ENCODE data around the gene SELENON. TPM values are rescaled to one million over a fixed set of nuclear protein-coding genes. Genes with fewer than 3 reads are reported as not detected.

SELENON gene
- total and polyA plus RNA-seq, 4 donors: 35.9 to 88.8 (median 48.3) TPM

DNA sequence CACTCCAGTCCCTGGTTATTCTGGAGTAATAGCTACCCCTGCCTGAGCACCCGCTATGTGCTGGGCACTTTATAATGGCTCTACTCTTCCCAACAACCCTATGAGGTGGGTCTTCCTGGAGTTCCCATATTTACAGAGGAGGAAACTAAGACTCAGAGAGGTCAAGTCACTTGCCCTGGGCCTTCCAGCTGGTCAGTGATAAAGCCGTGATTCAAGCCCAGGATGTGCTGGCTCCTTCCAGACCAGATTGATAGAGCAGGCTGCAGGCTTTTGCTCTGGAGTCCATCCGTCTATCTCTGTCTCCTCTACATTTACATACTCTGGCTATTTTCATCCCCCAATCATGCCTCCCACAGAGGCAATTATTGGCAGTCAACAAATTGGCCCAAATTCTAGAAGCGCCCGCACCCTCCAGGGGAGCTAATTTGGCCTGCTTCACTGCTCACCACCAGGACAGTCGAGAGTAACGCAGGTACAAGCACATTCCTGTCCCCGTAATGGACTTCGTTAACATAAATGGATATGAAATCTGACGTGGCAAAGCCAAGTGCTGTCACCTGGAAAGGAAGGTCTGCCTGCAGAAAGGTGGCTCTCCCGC lies 39.8 kb upstream of the SELENON start:
- ATAC-seq (ENCODE audit: insufficient read depth, low FRiP score): no peak
- Histone ChIP-seq H3K27ac (ENCODE audit: low read depth in 1 of 2, low read length in 1 of 2) (no peak overlapping the region), H3K4me3 (no peak overlapping the region), H3K9ac (ENCODE audit: insufficient read depth in 1 of 2, low read length in 2 of 2) (no peak overlapping the region), H3K27me3 (ENCODE audit: control insufficient read depth in 3 of 3, insufficient read depth in 3 of 3, low read length in 2 of 3) (peaks cover 0 to 2% (median 0%) of the 10 kb centered on the region in 3 donors), H3K4me1 (ENCODE audit: control insufficient read depth in 5 of 5, insufficient read depth in 5 of 5, low read length in 5 of 5) (no peaks in the 10 kb centered on the region), H3K9me3 (ENCODE audit: control insufficient read depth in 4 of 4, insufficient read depth in 3 of 4, low read length in 3 of 4) (no peaks in the 10 kb centered on the region), H3K36me3 (ENCODE audit: control insufficient read depth in 4 of 4, insufficient read depth in 4 of 4, low read length in 4 of 4) (peaks cover 0 to 5% (median 3%) of the 10 kb centered on the region in 4 donors)
- no peak for DNase-seq
- 93 to 96% methylated on average over 11 of the region's 11 CpGs for WGBS, 2 donors
- TF ChIP-seq, protein P1, sequence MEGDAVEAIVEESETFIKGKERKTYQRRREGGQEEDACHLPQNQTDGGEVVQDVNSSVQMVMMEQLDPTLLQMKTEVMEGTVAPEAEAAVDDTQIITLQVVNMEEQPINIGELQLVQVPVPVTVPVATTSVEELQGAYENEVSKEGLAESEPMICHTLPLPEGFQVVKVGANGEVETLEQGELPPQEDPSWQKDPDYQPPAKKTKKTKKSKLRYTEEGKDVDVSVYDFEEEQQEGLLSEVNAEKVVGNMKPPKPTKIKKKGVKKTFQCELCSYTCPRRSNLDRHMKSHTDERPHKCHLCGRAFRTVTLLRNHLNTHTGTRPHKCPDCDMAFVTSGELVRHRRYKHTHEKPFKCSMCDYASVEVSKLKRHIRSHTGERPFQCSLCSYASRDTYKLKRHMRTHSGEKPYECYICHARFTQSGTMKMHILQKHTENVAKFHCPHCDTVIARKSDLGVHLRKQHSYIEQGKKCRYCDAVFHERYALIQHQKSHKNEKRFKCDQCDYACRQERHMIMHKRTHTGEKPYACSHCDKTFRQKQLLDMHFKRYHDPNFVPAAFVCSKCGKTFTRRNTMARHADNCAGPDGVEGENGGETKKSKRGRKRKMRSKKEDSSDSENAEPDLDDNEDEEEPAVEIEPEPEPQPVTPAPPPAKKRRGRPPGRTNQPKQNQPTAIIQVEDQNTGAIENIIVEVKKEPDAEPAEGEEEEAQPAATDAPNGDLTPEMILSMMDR (IDR thresholded peaks at IDR 0.05; ENCODE audit: control extremely low read depth, extremely low read depth): no peak

DNA sequence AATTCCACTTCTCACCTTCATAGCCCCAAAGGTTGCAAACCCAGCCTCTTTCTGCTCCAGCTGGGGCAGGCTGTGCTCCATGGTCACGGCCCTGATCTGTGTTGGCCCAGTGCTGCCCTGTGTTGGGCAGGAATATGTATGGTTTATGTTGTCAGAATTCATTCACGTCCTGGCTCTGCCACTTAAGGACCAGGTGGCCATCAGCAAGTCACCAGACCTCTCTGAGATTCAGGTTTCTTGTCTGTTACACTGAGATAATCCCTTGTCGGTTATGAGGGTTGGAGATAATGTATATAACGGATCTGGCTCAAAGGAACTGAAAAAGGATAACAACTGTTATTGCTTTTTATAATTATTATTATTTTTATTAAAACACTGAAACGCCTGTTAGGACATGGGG lies 39.1 kb upstream of the SELENON start:
- Histone ChIP-seq H3K36me3 (ENCODE audit: control insufficient read depth in 4 of 4, insufficient read depth in 4 of 4, low read length in 4 of 4) (peaks cover 0 to 5% (median 3%) of the 10 kb centered on the region in 4 donors), H3K27me3 (ENCODE audit: control insufficient read depth in 3 of 3, insufficient read depth in 3 of 3, low read length in 2 of 3) (peaks cover 0 to 2% (median 0%) of the 10 kb centered on the region in 3 donors), H3K9me3 (ENCODE audit: control insufficient read depth in 4 of 4, insufficient read depth in 3 of 4, low read length in 3 of 4) (no peaks in the 10 kb centered on the region), H3K9ac (ENCODE audit: insufficient read depth in 1 of 2, low read length in 2 of 2) (no peak overlapping the region), H3K27ac (ENCODE audit: low read depth in 1 of 2, low read length in 1 of 2) (no peak overlapping the region), H3K4me3 (no peak overlapping the region), H3K4me1 (ENCODE audit: control insufficient read depth in 5 of 5, insufficient read depth in 5 of 5, low read length in 5 of 5) (peaks cover 0 to 6% (median 0%) of the 10 kb centered on the region in 5 donors)
- DNase-seq: no peak
- no peak for ATAC-seq (ENCODE audit: insufficient read depth, low FRiP score)
- 82 to 93% methylated on average over 5 of the region's 5 CpGs for WGBS, 2 donors
- TF ChIP-seq, protein P1 (IDR thresholded peaks at IDR 0.05; ENCODE audit: control extremely low read depth, extremely low read depth): no peak

GRCh38 chr1:25763493-25763892 lies 36.5 kb upstream of the SELENON start:
- Histone ChIP-seq H3K9me3 (ENCODE audit: control insufficient read depth in 4 of 4, insufficient read depth in 3 of 4, low read length in 3 of 4) (no peaks in the 10 kb centered on the region), H3K27me3 (ENCODE audit: control insufficient read depth in 3 of 3, insufficient read depth in 3 of 3, low read length in 2 of 3) (peaks cover 0 to 2% (median 0%) of the 10 kb centered on the region in 3 donors), H3K9ac (ENCODE audit: insufficient read depth in 1 of 2, low read length in 2 of 2) (no peak overlapping the region), H3K27ac (ENCODE audit: low read depth in 1 of 2, low read length in 1 of 2) (no peak overlapping the region), H3K36me3 (ENCODE audit: control insufficient read depth in 4 of 4, insufficient read depth in 4 of 4, low read length in 4 of 4) (peaks cover 0 to 10% (median 6%) of the 10 kb centered on the region in 4 donors), H3K4me1 (ENCODE audit: control insufficient read depth in 5 of 5, insufficient read depth in 5 of 5, low read length in 5 of 5) (peaks cover 0 to 6% (median 0%) of the 10 kb centered on the region in 5 donors), H3K4me3 (no peak overlapping the region)
- ATAC-seq (ENCODE audit: insufficient read depth, low FRiP score): no peak
- TF ChIP-seq, protein P1 (IDR thresholded peaks at IDR 0.05; ENCODE audit: control extremely low read depth, extremely low read depth): no peak
- no peak for DNase-seq
- WGBS, 2 donors: 88 to 90% methylated on average over 10 of the region's 10 CpGs
